Liver (tissue), 9 donors: Measurements from ENCODE around the gene FGF9. TPM values are rescaled to one million over a fixed set of nuclear protein-coding genes. Genes with fewer than 3 reads are reported as not detected.

ENCODE experiments used
- DNase-seq: peaks from one replicate; pipeline ENCODE4 v3.0.0-alpha.2; 2017; ENCODE audit warnings: low spot score
- H3K27ac ChIP-seq, 2 donors: one replicate each; pipeline ENCODE4 v1.7.0; 2013; ENCODE audit warnings: inconsistent platforms in 2 of 2, low read length in 2 of 2, control low read depth in 1 of 2, low read depth in 1 of 2, mild to moderate bottlenecking in 1 of 2
- H3K27me3 ChIP-seq, 4 donors: one replicate each; pipeline versions ENCODE4 v1.6.1 to v1.7.0; 2013; ENCODE audit warnings: low read length in 3 of 4, inconsistent platforms in 1 of 4, mild to moderate bottlenecking in 1 of 4, moderate library complexity in 1 of 4; ENCODE audit not compliant: control insufficient read depth in 4 of 4, insufficient read depth in 4 of 4
- H3K36me3 ChIP-seq, 4 donors: one replicate each; pipeline versions ENCODE4 v1.6.1 to v1.7.0; 2013; ENCODE audit warnings: low read length in 3 of 4, mild to moderate bottlenecking in 3 of 4, low read depth in 1 of 4, moderate library complexity in 1 of 4; ENCODE audit not compliant: control insufficient read depth in 4 of 4, insufficient read depth in 3 of 4
- H3K4me1 ChIP-seq, 4 donors: one replicate each; pipeline versions ENCODE4 v1.6.1 to v1.7.0; 2013; ENCODE audit warnings: low read length in 3 of 4, mild to moderate bottlenecking in 3 of 4, moderate library complexity in 1 of 4; ENCODE audit not compliant: control insufficient read depth in 4 of 4, insufficient read depth in 4 of 4
- H3K4me3 ChIP-seq, 3 donors: one replicate each; pipeline versions ENCODE4 v1.6.1 to v1.7.0; 2013; ENCODE audit warnings: low read length in 3 of 3, control low read depth in 1 of 3, low read depth in 1 of 3, mild to moderate bottlenecking in 1 of 3
- H3K9ac ChIP-seq, 2 donors: one replicate each; pipeline ENCODE4 v1.7.0; 2013; ENCODE audit warnings: low read length in 2 of 2, mild to moderate bottlenecking in 2 of 2, moderate library complexity in 2 of 2, control low read depth in 1 of 2, low read depth in 1 of 2
- H3K9me3 ChIP-seq, 4 donors: one replicate each; pipeline versions ENCODE4 v1.6.1 to v1.7.0; 2013; ENCODE audit warnings: low read length in 3 of 4; ENCODE audit not compliant: control insufficient read depth in 4 of 4
- ATF3 ChIP-seq: IDR thresholded peaks from 2 replicates; pipeline ENCODE4 v1.6.1; 2016; ENCODE audit warnings: antibody characterized with exemption
- CTCF ChIP-seq: fragments of 150-350 bp; IDR thresholded peaks from 2 replicates; pipeline ENCODE4 v1.5.1; 2017; ENCODE audit warnings: improper control_type of control experiment, low read depth, low read length; ENCODE audit not compliant: missing input control
- EGR1 ChIP-seq, 2 donors: IDR thresholded peaks; 2 replicates each; pipeline ENCODE4 v1.6.1; 2016 to 2018; ENCODE audit warnings: antibody characterized with exemption in 2 of 2, low read depth in 2 of 2
- FOXA1 ChIP-seq: IDR thresholded peaks from 2 replicates; pipeline ENCODE4 v1.6.1; 2016; ENCODE audit warnings: antibody characterized with exemption
- FOXA2 ChIP-seq: IDR thresholded peaks from 2 replicates; pipeline ENCODE4 v1.6.1; 2016; ENCODE audit warnings: antibody characterized with exemption
- GABPA ChIP-seq, 2 donors: IDR thresholded peaks in 1 of 2; conservative IDR thresholded peaks in 1 of 2; 2 replicates each; pipeline ENCODE4 v1.6.1; 2016; ENCODE audit warnings: antibody characterized with exemption in 2 of 2, mild to moderate bottlenecking in 1 of 2, moderate library complexity in 1 of 2
- HNF4A ChIP-seq, 2 donors: conservative IDR thresholded peaks; 2 replicates each; pipeline ENCODE4 v1.6.1; 2016; ENCODE audit warnings: antibody characterized with exemption in 2 of 2, mild to moderate bottlenecking in 2 of 2
- HNF4G ChIP-seq: IDR thresholded peaks from 2 replicates; pipeline ENCODE4 v1.6.1; 2016; ENCODE audit warnings: antibody characterized with exemption
- JUND ChIP-seq, 2 donors: IDR thresholded peaks; 2 replicates each; pipeline ENCODE4 v1.6.1; 2016; ENCODE audit warnings: antibody characterized with exemption in 2 of 2
- MAX ChIP-seq: IDR thresholded peaks from 2 replicates; pipeline ENCODE4 v1.6.1; 2016; ENCODE audit warnings: antibody characterized with exemption
- NR2F2 ChIP-seq: IDR thresholded peaks from 2 replicates; pipeline ENCODE4 v1.6.1; 2016; ENCODE audit warnings: antibody characterized with exemption
- RAD21 ChIP-seq, 2 donors: IDR thresholded peaks; 2 replicates each; pipeline ENCODE4 v1.6.1; 2016; ENCODE audit warnings: antibody characterized with exemption in 2 of 2, mild to moderate bottlenecking in 2 of 2
- REST ChIP-seq: IDR thresholded peaks from 2 replicates; pipeline ENCODE4 v1.6.1; 2016; ENCODE audit warnings: antibody characterized with exemption, mild to moderate bottlenecking
- RXRA ChIP-seq, 2 donors: IDR thresholded peaks; 2 replicates each; pipeline ENCODE4 v1.6.1; 2017 to 2018; ENCODE audit warnings: antibody characterized with exemption in 2 of 2, mild to moderate bottlenecking in 1 of 2
- SP1 ChIP-seq: IDR thresholded peaks from 2 replicates; pipeline ENCODE4 v1.6.1; 2018; ENCODE audit warnings: antibody characterized with exemption, mild to moderate bottlenecking
- TAF1 ChIP-seq: conservative IDR thresholded peaks from 2 replicates; pipeline ENCODE4 v1.6.1; 2016; ENCODE audit warnings: antibody characterized with exemption, mild to moderate bottlenecking
- YY1 ChIP-seq: IDR thresholded peaks from 2 replicates; pipeline ENCODE4 v1.6.1; 2016; ENCODE audit warnings: antibody characterized with exemption, mild to moderate bottlenecking
- ZBTB33 ChIP-seq: IDR thresholded peaks from 2 replicates; pipeline ENCODE4 v1.6.1; 2016; ENCODE audit warnings: antibody characterized with exemption
- WGBS: extraction: QIAGEN DNeasy Blood & Tissue Kit; methylation state at CpG from one replicate; pipeline ENCODE4 v1.1.7; 2013; 5-methylcytosine and 5-hydroxymethylcytosine counted together
- polyA plus RNA-seq, 2 donors: library from polyadenylated mRNA; stranded (reverse) in 1 of 2; unstranded in 1 of 2; fragments of 200-250 nt in 1 of 2; fragments of >200 nt in 1 of 2; fragmentation: Nextera tagmentation in 1 of 2; extraction: Ambion mirVana in 1 of 2; gene quantifications; one replicate each; pipeline versions ENCODE4 v1.2.1 to v1.2.3, GENCODE V29; 2013 to 2015
- total RNA-seq, 2 donors: library from RNA; depleted of rRNA; stranded (reverse); fragments of >200 nt; gene quantifications; one replicate each; pipeline ENCODE4 v1.2.3, GENCODE V29; 2014
- donor health status: healthy.
- donor health status: healthy.
- donor health status: healthy.
- donor health status: healthy.
- donor health status: healthy.

Gene FGF9
- total and polyA plus RNA-seq, 4 donors: under 0.01 to 0.05 TPM; not detected in 2

GRCh38 chr13:21707586-21707985 is 36.7 kb downstream of the FGF9 start:
- Histone ChIP-seq H3K9me3 (no peaks in the 10 kb centered on the region), H3K9ac (no peak overlapping the region), H3K4me1 (no peaks in the 10 kb centered on the region), H3K27me3 (peaks cover 0 to 3% (median under 1%) of the 10 kb centered on the region in 4 donors), H3K27ac (no peak overlapping the region), H3K4me3 (no peak overlapping the region), H3K36me3 (no peaks in the 10 kb centered on the region)
- no peak for DNase-seq
- no peak for TF ChIP-seq JUND (IDR thresholded peaks at IDR 0.05)
- no peak for TF ChIP-seq NR2F2
- no peak for TF ChIP-seq EGR1 (IDR thresholded peaks at IDR 0.05; ENCODE audit: low read depth in 2 of 2)
- TF ChIP-seq FOXA2: no peak
- no peak for TF ChIP-seq SP1
- TF ChIP-seq HNF4G: no peak
- no peak for TF ChIP-seq TAF1
- TF ChIP-seq HNF4A (conservative IDR thresholded peaks at IDR 0.05): no peak
- TF ChIP-seq RAD21 (IDR thresholded peaks at IDR 0.05): no peak
- TF ChIP-seq FOXA1: no peak
- no peak for TF ChIP-seq MAX
- TF ChIP-seq GABPA (IDR thresholded peaks at IDR 0.05 in 1 of 2, conservative IDR thresholded peaks at IDR 0.05 in 1 of 2): no peak
- TF ChIP-seq ATF3: no peak
- no peak for TF ChIP-seq RXRA (IDR thresholded peaks at IDR 0.05)
- no peak for TF ChIP-seq REST
- TF ChIP-seq CTCF: no peak
- no peak for TF ChIP-seq YY1
- no peak for TF ChIP-seq ZBTB33
- WGBS: 87% methylated on average over 3 of the region's 3 CpGs
